HG02943 (cell line): ENCODE data around the gene SLC25A43.
"Not testable (repeated sequence)": the region's sequence is repeated elsewhere in the genome, so short reads cannot be mapped to it uniquely, and the experiment has no call there.

Experiments
- ATAC-seq: cut with Tn5 transposase; IDR thresholded peaks from one replicate; pipeline ENCODE4 v1.9.1; 2021; ENCODE audit warnings: mild to moderate bottlenecking, low read depth, moderate library complexity; ENCODE audit not compliant: unreplicated experiment

SLC25A43 gene

GRCh38 chrX:119466970-119467369 lies 67.8 kb downstream of the SLC25A43 start:
- no peak for ATAC-seq

DNA sequence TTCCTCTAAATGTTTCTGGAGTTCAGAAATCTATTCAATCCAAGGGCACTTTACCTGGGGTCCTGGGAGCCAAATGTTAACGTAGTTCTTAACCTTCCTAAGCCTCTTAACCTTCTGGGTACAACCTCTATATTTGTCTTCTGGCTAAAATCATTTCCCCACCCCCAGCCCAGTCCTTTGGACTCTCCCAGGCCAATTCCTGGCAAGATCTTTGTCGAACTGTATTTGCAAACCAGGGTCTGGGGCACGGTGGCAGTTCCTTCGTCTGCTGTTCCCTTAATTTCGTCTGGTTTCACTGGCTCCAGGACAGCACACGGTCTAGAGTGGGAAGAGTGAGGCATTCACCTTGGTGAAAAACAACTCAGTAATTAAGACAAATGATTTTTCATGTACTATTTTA lies 68.3 kb downstream of the SLC25A43 start:
- no peak for ATAC-seq

GRCh38 chrX:119467842-119468550 lies 68.9 kb downstream of the SLC25A43 start, which contains the start of gene SLC25A5:
TSS of gene SLC25A5 (plus strand) at chrX:119468444. CDS start at chrX:119468516, 72 bp downstream.
- peak; percentile 84 for ATAC-seq

GRCh38 chrX:119468551-119469312 lies 69.6 kb downstream of the SLC25A43 start:
- peak; percentile 56 for ATAC-seq

DNA sequence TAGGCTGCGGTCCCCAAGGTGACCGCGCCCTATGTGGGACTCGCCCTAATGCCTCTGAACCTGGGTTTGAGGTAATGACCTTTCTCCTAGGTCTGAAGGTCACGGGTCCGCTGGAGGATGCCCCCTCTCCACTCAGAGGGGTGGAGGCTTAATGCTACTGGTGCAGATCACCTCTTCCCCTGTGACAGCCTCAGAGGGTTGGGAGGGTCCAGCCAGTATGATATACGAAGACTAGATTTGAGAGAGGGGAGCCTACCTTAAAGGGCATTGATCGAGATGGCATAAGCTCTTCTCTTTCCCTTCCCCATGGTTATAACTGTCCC lies 70.1 kb downstream of the SLC25A43 start:
- no peak for ATAC-seq

GRCh38 chrX:119474615-119475388 lies 75.7 kb downstream of the SLC25A43 start:
- ATAC-seq: no peak

DNA sequence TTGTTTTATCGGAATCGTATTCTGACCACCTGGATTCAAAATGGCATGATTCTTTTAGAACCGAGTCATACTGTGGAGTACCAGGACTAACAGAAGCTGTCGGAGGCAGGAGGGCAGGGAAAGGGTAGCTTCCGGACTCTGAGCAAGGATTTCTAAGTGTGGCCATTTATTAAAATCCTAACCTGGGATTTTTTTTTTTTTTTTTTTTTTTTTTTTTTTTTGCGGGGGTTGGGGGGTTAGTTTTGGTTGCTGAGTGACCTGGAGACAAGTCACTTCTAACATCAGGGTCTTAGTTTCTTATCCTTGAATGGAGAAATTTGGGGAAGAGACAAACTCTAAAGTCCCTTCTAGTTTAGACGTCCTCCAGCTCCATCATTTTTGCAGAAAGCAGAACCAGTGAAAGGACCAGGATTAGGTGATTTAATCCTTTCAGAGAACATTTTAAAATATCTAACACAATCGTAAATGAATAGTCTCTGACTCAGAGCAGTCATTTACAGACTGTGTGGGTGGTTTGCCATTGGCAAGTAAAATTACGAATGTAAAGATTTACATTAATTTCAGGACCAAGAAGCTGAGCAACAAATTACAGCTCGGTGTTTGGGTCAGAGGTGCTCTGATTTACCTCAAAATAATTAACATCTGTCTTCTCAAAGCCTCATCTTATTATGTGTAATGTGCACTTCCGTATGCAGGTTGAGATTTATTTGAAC lies 76.4 kb downstream of the SLC25A43 start:
- ATAC-seq: no peak

GRCh38 chrX:119477812-119478232 lies 78.7 kb downstream of the SLC25A43 start:
- no peak for ATAC-seq

DNA sequence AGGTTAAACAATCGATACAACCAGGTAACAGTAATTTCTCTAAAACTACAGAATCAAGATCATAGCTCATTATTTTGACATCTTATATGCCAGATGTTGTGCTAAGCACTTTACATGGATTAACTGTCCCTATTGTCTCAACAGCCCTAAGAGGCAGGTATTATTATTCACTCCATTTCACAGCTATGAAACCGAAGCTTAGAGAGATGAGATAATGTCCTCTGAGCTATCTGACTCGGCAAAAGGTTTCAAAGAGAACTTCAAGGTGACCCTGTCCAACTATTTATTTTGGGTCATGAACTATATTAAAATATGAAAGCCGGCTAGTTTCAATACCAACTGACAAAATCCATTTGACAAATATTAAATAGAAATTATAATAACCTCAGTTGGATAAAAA lies 79.4 kb downstream of the SLC25A43 start:
- no peak for ATAC-seq

GRCh38 chrX:119479845-119480244 lies 80.7 kb downstream of the SLC25A43 start:
- no peak for ATAC-seq

- no peak for ATAC-seq
Observed at GRCh38 chrX:119481323-119481801, 82.2 kb downstream of the SLC25A43 start.

- ATAC-seq: peak; percentile 21
Observed at GRCh38 chrX:119482041-119482440, 82.9 kb downstream of the SLC25A43 start.

DNA sequence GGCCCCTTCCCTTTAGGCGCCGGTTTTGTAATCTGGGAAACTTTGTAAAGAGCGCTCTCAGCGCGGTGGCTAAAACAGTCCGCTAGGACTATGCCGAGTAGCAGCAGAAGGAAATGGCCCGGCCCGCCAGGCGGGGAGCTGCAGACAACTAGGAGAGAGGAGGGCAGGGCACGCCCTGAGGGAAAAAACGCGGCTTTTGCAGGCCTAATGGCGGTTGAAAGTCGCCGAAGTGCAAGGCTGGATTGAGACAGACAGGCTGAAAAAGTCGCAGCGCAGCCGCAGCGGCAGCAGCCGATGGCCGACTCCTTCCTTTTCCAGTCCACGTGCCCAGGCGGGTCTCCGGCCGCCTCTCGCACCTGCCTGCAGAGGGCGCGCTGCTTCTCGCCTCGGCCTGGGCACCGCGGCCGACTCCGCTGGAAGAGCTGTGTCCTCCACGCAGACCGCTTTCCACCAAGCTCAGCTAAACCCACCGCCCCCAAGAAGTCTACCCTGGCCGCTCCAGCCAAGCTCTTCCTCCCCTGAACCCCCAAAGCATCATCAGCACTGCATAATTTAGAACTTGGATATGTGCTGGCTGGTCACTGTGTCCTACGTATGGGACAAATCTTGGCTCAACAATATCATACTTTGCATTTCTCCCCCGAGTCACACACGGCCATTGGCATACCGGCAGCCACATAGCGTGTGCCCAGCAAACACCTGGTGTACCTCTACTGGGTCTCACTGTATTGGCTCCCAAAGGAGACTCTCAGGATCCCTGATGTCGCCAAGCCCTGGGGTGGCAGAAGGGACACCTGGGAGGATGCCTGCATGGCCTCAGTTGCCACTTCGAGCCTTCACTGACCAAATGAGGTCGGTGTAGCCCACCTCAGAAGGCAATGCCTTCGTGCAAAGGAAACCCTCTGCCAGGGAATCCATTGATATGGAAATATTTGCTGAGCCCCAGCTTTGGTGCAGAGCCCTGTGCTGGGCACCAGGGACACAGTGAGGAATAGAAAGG lies 83.6 kb downstream of the SLC25A43 start:
- peak; percentile 69 for ATAC-seq

DNA sequence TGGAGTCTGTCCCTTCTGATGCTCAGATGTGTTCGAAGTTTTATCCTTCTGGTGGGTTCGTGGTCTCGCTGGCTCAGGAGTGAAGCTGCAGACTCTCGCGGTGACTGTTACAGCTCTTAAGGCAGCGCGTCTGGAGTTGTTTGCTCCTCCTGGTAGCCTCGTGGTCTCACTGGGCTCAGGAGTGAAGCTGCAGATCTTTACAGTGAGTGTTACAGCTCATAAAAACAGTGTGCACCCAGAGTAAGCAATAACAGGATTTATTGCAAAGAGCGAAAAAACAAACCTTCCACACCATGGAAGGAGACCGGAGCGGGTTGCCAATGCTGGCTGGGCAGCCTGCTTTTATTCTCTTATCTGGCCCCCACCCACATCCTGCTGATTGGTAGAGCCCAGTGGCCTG lies 87.6 kb downstream of the SLC25A43 start:
- no peak for ATAC-seq

GRCh38 chrX:119487766-119488165 lies 88.6 kb downstream of the SLC25A43 start:
- not testable (repeated sequence) for ATAC-seq

- ATAC-seq: no peak
Observed at GRCh38 chrX:119488749-119489148, 89.6 kb downstream of the SLC25A43 start.

DNA sequence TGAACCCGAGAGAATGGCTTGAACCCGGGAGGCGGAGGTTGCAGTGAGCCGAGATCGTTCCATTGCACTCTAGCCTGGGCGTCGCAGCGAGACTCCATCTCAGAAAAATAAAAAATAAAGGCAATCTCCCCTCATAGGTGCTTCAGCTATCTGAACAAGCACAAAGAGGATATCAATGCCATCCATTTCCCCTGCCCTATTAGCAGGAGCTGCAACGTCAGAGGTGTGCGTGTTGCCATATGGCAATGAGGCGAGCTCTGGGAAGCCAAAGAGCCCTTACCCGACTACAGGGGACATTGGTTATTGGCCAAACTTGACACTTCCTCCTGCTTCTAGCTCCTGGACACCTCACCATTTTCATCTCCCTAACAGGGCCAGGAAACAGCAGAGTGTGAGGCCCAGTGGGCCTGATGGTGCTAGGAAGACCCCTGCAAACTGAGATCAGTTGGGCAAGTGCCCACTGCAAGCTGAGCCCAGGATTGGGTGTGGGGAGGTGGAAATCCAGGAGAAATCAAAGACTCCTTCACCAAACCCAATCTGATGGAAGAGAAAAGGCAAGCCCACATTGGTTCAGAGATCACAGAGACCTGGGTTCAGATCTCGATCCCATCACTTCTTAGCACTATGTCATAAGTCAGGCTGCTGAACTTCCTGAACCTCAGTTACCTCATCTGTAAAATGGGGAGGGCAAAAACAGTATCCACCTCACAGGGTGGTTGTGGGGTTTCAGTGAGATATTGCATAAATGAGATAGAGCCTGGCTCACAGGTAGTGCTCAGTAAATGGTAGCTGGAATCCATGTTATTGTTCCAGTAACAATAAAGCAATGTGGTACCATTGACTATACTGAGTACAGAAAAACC lies 90.3 kb downstream of the SLC25A43 start:
- ATAC-seq: no peak

DNA sequence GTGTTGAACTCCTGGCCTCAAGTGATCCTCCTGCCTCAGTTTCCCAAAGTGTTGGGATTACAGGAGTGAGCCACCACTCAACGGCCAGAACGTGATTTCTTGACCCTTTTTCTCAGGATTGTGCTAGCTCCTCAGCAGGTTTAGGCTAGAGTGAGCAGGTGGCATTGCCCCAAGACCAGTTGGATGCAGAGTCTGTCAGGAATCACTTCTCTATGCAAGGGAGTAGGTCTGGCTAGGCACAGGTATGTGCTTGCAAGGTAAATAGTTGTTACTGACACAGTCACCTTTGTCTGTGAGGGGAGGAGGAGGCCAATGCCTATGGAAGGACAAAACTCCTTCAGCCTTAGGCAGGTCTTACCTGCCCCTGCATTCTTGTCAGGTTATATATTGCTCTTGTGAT lies 93.3 kb downstream of the SLC25A43 start:
- no peak for ATAC-seq
